Suprapubic skin (tissue), 4 donors: Measurements from ENCODE around the gene DDX10. TPM values are rescaled to one million over a fixed set of nuclear protein-coding genes. Genes with fewer than 3 reads are reported as not detected.

Experiments
- DNase-seq, 2 donors: peaks; one replicate each; pipeline ENCODE4 v3.0.0-alpha.2; 2019; ENCODE audit warnings: low spot score in 2 of 2
- H3K27ac ChIP-seq: fragments of 200-600 bp; sonication (generic); one replicate; pipeline ENCODE4 v1.5.1; 2019
- H3K27me3 ChIP-seq: fragments of 200-600 bp; sonication (generic); one replicate; pipeline ENCODE4 v1.5.1; 2019
- H3K36me3 ChIP-seq: fragments of 200-600 bp; sonication (generic); one replicate; pipeline ENCODE4 v1.5.1; 2019
- H3K4me1 ChIP-seq: fragments of 200-600 bp; sonication (generic); one replicate; pipeline ENCODE4 v1.5.1; 2019
- H3K4me3 ChIP-seq: fragments of 200-600 bp; sonication (generic); one replicate; pipeline ENCODE4 v1.5.1; 2019; ENCODE audit warnings: mild to moderate bottlenecking
- H3K9me3 ChIP-seq: fragments of 200-600 bp; sonication (generic); one replicate; pipeline ENCODE4 v1.5.1; 2019
- EP300 ChIP-seq: sonication (generic); formaldehyde crosslinking; IDR thresholded peaks from one replicate; pipeline ENCODE4 v1.6.1; 2017; ENCODE audit warnings: antibody characterized with exemption
- POLR2A ChIP-seq, 2 donors: fragments of 450-650 bp; IDR thresholded peaks; one replicate each; pipeline ENCODE4 v1.6.1; 2017; ENCODE audit warnings: antibody characterized with exemption in 2 of 2, mild to moderate bottlenecking in 2 of 2, moderate library complexity in 2 of 2
- POLR2AphosphoS5 ChIP-seq, 3 donors: sonication (generic); formaldehyde crosslinking; IDR thresholded peaks; one replicate each; pipeline ENCODE4 v1.6.1; 2017; ENCODE audit warnings: antibody characterized with exemption in 3 of 3
- WGBS: methylation state at CpG from one replicate; pipeline ENCODE4 v1.1.5; 2018; 5-methylcytosine and 5-hydroxymethylcytosine counted together
- total RNA-seq, 4 donors: library from RNA; depleted of rRNA; stranded (reverse); fragments of >200 nt; gene quantifications; one replicate each; pipeline ENCODE4 v1.1.0, GENCODE V29; 2016
- TF ChIP-seq, protein P1 (sequence below), 2 donors: fragments of 200-600 bp in 1 of 2; fragments of 450-650 bp in 1 of 2; sonication (generic) in 1 of 2; IDR thresholded peaks; one replicate each; pipeline ENCODE4 v1.5.1; 2016 to 2019; ENCODE audit warnings: antibody characterized with exemption in 2 of 2, mild to moderate bottlenecking in 1 of 2, moderate library complexity in 1 of 2

The DDX10 gene
- total RNA-seq, 4 donors from 2014 or later, result 21.9 to 30.7 (median 27.2) TPM

DNA sequence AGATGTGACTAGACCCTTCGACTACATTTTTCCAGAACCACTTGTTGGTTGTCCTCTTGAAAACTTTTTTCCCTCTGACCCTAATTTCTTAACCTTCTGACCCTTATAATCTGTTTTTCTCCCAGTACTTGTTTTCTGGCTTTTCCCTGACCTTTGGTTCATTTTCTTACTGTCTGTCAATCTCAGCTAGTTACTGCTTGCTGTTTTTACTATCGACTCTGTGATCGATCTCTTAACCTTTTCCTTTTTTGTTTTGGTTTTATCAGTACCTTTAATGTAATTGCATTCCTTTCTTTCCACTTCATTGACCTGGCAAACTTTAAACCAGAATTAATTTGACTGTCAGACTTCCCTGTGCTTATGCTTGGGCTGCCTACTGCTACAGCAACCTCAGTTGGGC is 92.8 kb downstream of the DDX10 start:
- no peak for DNase-seq
- WGBS, result 86% methylated on average over 3 of the region's 3 CpGs
- TF ChIP-seq EP300 (no peak), POLR2AphosphoS5 (IDR thresholded peaks at IDR 0.05) (no peak), POLR2A (IDR thresholded peaks at IDR 0.05) (no peak)
- TF ChIP-seq, protein P1, sequence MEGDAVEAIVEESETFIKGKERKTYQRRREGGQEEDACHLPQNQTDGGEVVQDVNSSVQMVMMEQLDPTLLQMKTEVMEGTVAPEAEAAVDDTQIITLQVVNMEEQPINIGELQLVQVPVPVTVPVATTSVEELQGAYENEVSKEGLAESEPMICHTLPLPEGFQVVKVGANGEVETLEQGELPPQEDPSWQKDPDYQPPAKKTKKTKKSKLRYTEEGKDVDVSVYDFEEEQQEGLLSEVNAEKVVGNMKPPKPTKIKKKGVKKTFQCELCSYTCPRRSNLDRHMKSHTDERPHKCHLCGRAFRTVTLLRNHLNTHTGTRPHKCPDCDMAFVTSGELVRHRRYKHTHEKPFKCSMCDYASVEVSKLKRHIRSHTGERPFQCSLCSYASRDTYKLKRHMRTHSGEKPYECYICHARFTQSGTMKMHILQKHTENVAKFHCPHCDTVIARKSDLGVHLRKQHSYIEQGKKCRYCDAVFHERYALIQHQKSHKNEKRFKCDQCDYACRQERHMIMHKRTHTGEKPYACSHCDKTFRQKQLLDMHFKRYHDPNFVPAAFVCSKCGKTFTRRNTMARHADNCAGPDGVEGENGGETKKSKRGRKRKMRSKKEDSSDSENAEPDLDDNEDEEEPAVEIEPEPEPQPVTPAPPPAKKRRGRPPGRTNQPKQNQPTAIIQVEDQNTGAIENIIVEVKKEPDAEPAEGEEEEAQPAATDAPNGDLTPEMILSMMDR (IDR thresholded peaks at IDR 0.05), result no peak

DNA sequence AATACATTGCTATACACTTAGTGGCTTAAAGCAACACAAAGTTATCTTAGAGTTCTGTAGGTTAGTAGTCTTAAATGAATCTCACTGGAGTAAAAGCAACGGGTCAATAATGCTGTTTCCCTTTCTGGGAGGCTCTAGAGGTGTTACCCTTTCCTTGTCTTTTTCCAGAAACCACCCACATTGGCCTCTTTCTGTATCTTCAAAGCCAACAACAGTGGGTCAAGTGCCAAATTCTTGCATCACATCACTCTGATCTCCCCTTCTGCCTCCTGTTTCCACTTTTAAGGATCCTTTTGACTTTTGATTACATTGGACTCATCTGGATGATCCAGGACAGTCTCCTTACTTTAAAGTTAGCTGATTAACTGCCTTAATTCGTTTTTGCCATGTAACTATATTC is 93.6 kb downstream of the DDX10 start:
- Histone ChIP-seq H3K9me3 (no peaks in the 10 kb centered on the region), H3K27me3 (no peaks in the 10 kb centered on the region), H3K4me3 (no peak overlapping the region), H3K27ac (no peak overlapping the region), H3K36me3 (no peaks in the 10 kb centered on the region), H3K4me1 (peaks cover 6% of the 10 kb centered on the region)
- TF ChIP-seq, protein P1 (IDR thresholded peaks at IDR 0.05), result no peak
- TF ChIP-seq POLR2AphosphoS5 (IDR thresholded peaks at IDR 0.05) (no peak), POLR2A (IDR thresholded peaks at IDR 0.05) (no peak), EP300 (no peak)
- WGBS, result 73% methylated on average over 2 of the region's 2 CpGs
- no peak for DNase-seq

More for the DNA sequence above, 92.8 kb downstream of the DDX10 start:
- H3K4me1 ChIP-seq, result peaks cover 6% of the 10 kb centered on the region
- H3K9me3 ChIP-seq, result no peaks in the 10 kb centered on the region
- H3K36me3 ChIP-seq, result no peaks in the 10 kb centered on the region
- H3K4me3 ChIP-seq, result no peak overlapping the region
- no peaks in the 10 kb centered on the region for H3K27me3 ChIP-seq
- H3K27ac ChIP-seq, result no peak overlapping the region

DNA sequence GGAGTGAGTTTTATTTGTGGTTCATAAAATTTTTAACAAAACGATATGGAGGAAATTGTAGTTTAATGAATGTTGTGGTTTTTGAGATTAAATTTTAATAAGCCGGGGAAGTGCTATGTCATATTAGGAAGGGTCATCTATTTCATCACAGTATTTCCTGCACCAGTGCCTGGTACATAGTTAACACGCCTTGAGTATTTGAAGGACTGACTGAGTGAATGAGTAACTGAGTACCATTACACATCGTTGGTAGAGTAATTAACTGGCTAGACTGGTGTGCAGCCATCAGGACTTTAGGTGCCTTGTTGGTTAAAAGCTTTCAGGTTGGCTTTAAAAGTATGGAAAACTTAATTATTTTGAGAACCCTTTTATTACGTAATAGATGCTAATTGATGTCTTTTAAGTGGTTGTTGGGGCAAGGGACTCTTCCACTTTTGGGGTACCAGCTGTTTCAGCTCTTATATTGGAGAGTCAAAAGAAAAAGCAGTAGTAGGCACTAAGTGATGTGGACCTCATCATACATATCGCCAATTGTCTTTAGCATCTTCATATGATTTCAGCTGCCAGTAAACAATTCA is 101.8 kb downstream of the DDX10 start:
- no peak for DNase-seq
- 95% methylated on average over 6 of the region's 6 CpGs for WGBS
- no peak overlapping the region for H3K4me3 ChIP-seq
- H3K9me3 ChIP-seq, result no peaks in the 10 kb centered on the region
- H3K36me3 ChIP-seq, result no peaks in the 10 kb centered on the region
- no peak for TF ChIP-seq POLR2A (IDR thresholded peaks at IDR 0.05)
- TF ChIP-seq, protein P1 (IDR thresholded peaks at IDR 0.05), result no peak
- no peak for TF ChIP-seq POLR2AphosphoS5 (IDR thresholded peaks at IDR 0.05)
- TF ChIP-seq EP300, result no peak
- no peaks in the 10 kb centered on the region for H3K4me1 ChIP-seq
- no peak overlapping the region for H3K27ac ChIP-seq
- no peaks in the 10 kb centered on the region for H3K27me3 ChIP-seq

DNA sequence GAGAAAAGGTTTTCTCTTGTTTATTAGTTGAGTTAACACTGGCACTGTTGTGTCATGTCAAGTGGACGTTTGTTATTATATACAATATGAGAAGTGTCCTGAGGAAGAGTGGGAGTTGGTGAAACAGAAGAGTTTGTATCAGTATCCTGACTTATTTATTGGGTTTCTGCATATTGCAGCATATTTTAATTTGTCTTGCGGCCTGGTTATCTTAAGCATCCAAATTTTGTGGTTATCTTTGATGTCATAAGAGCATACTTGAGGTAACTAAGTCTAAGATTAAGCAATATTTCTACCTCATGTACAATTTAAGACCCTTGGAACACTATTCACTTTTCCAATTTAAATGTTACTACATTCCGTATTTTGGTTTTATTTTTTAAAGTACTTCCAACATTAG is 103.5 kb downstream of the DDX10 start:
- DNase-seq, result no peak
- Histone ChIP-seq H3K36me3 (no peaks in the 10 kb centered on the region), H3K27me3 (no peaks in the 10 kb centered on the region), H3K27ac (no peak overlapping the region), H3K4me1 (no peaks in the 10 kb centered on the region), H3K9me3 (no peaks in the 10 kb centered on the region), H3K4me3 (no peak overlapping the region)
- 92% methylated on average over 3 of the region's 3 CpGs for WGBS
- TF ChIP-seq POLR2AphosphoS5 (IDR thresholded peaks at IDR 0.05) (no peak), EP300 (no peak), POLR2A (IDR thresholded peaks at IDR 0.05) (no peak)
- TF ChIP-seq, protein P1 (IDR thresholded peaks at IDR 0.05), result no peak

DNA sequence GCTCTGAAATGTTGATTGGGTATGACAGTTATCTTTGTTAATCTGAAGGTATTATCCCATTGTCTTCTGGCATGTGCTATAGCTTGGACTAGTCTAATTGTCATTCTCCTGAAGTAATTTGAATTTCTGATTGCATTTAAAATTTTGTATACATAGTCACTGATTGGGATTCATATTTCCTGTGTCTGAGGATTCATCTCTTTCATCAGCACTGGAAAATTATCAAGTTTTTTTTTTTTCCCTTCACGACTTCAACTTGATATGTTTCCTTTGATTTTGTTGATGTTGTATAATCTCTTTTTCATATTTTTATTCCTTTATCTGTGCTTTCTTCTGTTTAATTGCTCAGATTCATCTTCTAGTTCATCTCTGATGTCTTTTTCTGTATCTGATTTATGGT is 104.1 kb downstream of the DDX10 start:
- TF ChIP-seq, protein P1 (IDR thresholded peaks at IDR 0.05), result no peak
- TF ChIP-seq POLR2AphosphoS5 (IDR thresholded peaks at IDR 0.05) (no peak), EP300 (no peak), POLR2A (IDR thresholded peaks at IDR 0.05) (no peak)
- peaks cover 2% of the 10 kb centered on the region for H3K4me1 ChIP-seq
- WGBS, result 55% methylated on average over 1 of the region's 1 CpG

More for the DNA sequence above, 104.1 kb downstream of the DDX10 start:
- Histone ChIP-seq H3K27me3 (no peaks in the 10 kb centered on the region), H3K36me3 (no peaks in the 10 kb centered on the region), H3K9me3 (no peaks in the 10 kb centered on the region), H3K4me3 (no peak overlapping the region), H3K27ac (no peak overlapping the region)
- no peak for DNase-seq
